GM12891 (cell line): Measurements from ENCODE around the gene LYPD4.

Experiments used
- POLR2A ChIP-seq: IDR thresholded peaks from 2 replicates; pipeline ENCODE4 v1.6.1; 2011; ENCODE audit warnings: low read depth, low read length, control low read depth
- POLR2AphosphoS5 ChIP-seq: IDR thresholded peaks from 2 replicates; pipeline ENCODE4 v1.6.1; 2011; ENCODE audit warnings: low read depth, low read length, control low read depth
- POU2F2 ChIP-seq: IDR thresholded peaks from 2 replicates; pipeline ENCODE4 v1.6.1; 2011; ENCODE audit warnings: low read depth, mild to moderate bottlenecking, control low read depth, low read length, moderate library complexity
- SPI1 ChIP-seq: IDR thresholded peaks from 2 replicates; pipeline ENCODE4 v1.6.1; 2011; ENCODE audit warnings: low read depth, low read length, control low read depth
- TAF1 ChIP-seq: IDR thresholded peaks from 2 replicates; pipeline ENCODE4 v1.6.1; 2011; ENCODE audit warnings: low read depth, low read length, control low read depth

GRCh38 chr19:41880329-41880708 is 35.8 kb upstream of the LYPD4 start:
- TF ChIP-seq POLR2A (no peak), TAF1 (no peak), POLR2AphosphoS5 (no peak), SPI1 (no peak), POU2F2 (no peak)
